ENCODE measurements around the gene XRCC4.

Gene XRCC4

GRCh38 chr5:83323557-83324180, 246.3 kb downstream of the XRCC4 start:
- no peak for TF ChIP-seq ZFX (IDR thresholded peaks at IDR 0.05)
- no peak for TF ChIP-seq CTCF (conservative IDR thresholded peaks at IDR 0.05)
- H3K27ac ChIP-seq: no peak overlapping the region

- TF ChIP-seq CTCF (conservative IDR thresholded peaks at IDR 0.05): no peak
- no peak for TF ChIP-seq ZFX (IDR thresholded peaks at IDR 0.05)
Observed at GRCh38 chr5:83331842-83332241, 254.5 kb downstream of the XRCC4 start.

GRCh38 chr5:83337453-83338035, 260.2 kb downstream of the XRCC4 start:
- H3K27ac ChIP-seq: no peak overlapping the region
- TF ChIP-seq ZFX (IDR thresholded peaks at IDR 0.05): no peak
- TF ChIP-seq CTCF (conservative IDR thresholded peaks at IDR 0.05): no peak

More at GRCh38 chr5:83331842-83332241, 254.5 kb downstream of the XRCC4 start:
- no peak overlapping the region for H3K27ac ChIP-seq

- TF ChIP-seq ZFX (IDR thresholded peaks at IDR 0.05) (no peak), CTCF (conservative IDR thresholded peaks at IDR 0.05) (no peak)
- no peak overlapping the region for H3K27ac ChIP-seq
Observed at GRCh38 chr5:83340511-83340918, 263.2 kb downstream of the XRCC4 start.

- TF ChIP-seq ZFX (IDR thresholded peaks at IDR 0.05) (no peak), CTCF (conservative IDR thresholded peaks at IDR 0.05) (no peak)
- H3K27ac ChIP-seq: no peak overlapping the region
Observed at GRCh38 chr5:83341815-83342334, 264.5 kb downstream of the XRCC4 start.

GRCh38 chr5:83342465-83342864, 265.1 kb downstream of the XRCC4 start:
- TF ChIP-seq ZFX (IDR thresholded peaks at IDR 0.05) (no peak), CTCF (conservative IDR thresholded peaks at IDR 0.05) (no peak)
- no peak overlapping the region for H3K27ac ChIP-seq

- no peak overlapping the region for H3K27ac ChIP-seq
- TF ChIP-seq CTCF (conservative IDR thresholded peaks at IDR 0.05) (no peak), ZFX (IDR thresholded peaks at IDR 0.05) (no peak)
Observed at GRCh38 chr5:83343299-83343698, 266.0 kb downstream of the XRCC4 start.
